Thyroid gland (tissue), 4 donors: ENCODE results near the gene NLRC5. TPM values are rescaled to one million over a fixed set of nuclear protein-coding genes. Genes with fewer than 3 reads are reported as not detected.

ENCODE experiments used
- DNase-seq, 2 donors: peaks; one replicate each; pipeline ENCODE4 v3.0.0-alpha.2; 2019
- H3K27ac ChIP-seq, 3 donors: fragments of 200-600 bp; sonication (generic); 1 replicate in 2 of 3; 2 replicates in 1 of 3; pipeline ENCODE4 v1.5.1; 2016 to 2019; ENCODE audit warnings: mild to moderate bottlenecking in 1 of 3, moderate library complexity in 1 of 3
- H3K27me3 ChIP-seq: fragments of 200-600 bp; sonication (generic); one replicate; pipeline ENCODE4 v1.5.1; 2019
- H3K36me3 ChIP-seq, 2 donors: fragments of 200-600 bp; sonication (generic); one replicate each; pipeline ENCODE4 v1.5.1; 2016 to 2019
- H3K4me1 ChIP-seq, 2 donors: fragments of 200-600 bp; sonication (generic); one replicate each; pipeline ENCODE4 v1.5.1; 2017 to 2019
- H3K4me3 ChIP-seq, 3 donors: fragments of 200-600 bp; sonication (generic); replicated peaks in 1 of 3; 1 replicate in 2 of 3; 2 replicates in 1 of 3; pipeline ENCODE4 v1.5.1; 2016; ENCODE audit warnings: mild to moderate bottlenecking in 1 of 3
- H3K9me3 ChIP-seq: fragments of 200-600 bp; sonication (generic); one replicate; pipeline ENCODE4 v1.5.1; 2017
- CTCF ChIP-seq, 6 experiments: fragments of 200-600 bp in 3 of 6; fragments of 450-650 bp in 3 of 6; sonication (generic) in 3 of 6; IDR thresholded peaks; one replicate each; pipeline ENCODE4 v1.5.1; 2016 to 2019; ENCODE audit warnings: antibody characterized with exemption in 6 of 6, mild to moderate bottlenecking in 2 of 6, inconsistent platforms in 1 of 6, moderate library complexity in 1 of 6
- POLR2A ChIP-seq, 2 donors: fragments of 450-650 bp; IDR thresholded peaks; one replicate each; pipeline ENCODE4 v1.6.1; 2017; ENCODE audit warnings: antibody characterized with exemption in 2 of 2, mild to moderate bottlenecking in 2 of 2, moderate library complexity in 1 of 2
- WGBS, 2 donors: methylation state at CpG; one replicate each; pipeline ENCODE4 v1.1.5; 2017; 5-methylcytosine and 5-hydroxymethylcytosine counted together
- intact Hi-C: fragments of 100-400 bp; cut with DNase I; formaldehyde crosslinking; loops from one replicate; pipeline ENCODE4 v1.15.1; 2023
- total RNA-seq, 4 donors: library from RNA; depleted of rRNA; stranded (reverse); fragments of >200 nt; gene quantifications; one replicate each; pipeline ENCODE4 v1.2.3, GENCODE V29; 2016

Gene NLRC5
- total RNA-seq, 4 donors from 2014 or later: 14.1 to 33.5 (median 20.5) TPM

DNA sequence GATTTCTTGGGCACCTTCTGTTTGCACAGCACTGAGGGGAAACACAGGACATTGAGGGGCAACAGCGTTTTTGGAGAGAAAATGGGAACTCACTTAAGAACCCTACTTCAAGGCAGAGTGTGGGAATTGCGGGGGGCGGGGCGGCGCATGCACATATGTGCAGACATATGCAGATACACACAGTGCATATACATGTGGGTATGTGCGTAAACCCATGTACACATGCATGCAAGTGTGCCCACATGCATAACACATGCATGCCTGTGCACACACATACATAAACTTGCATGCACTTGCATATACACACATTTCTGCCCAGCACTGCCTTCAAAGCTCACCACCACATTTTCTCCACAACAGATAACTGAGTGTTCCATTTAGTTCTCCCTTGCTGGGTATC, 32.4 kb downstream of the NLRC5 start:
- TF ChIP-seq POLR2A (IDR thresholded peaks at IDR 0.05) (no peak), CTCF (IDR thresholded peaks at IDR 0.05) (no peak)
- WGBS, 2 donors: 89 to 94% methylated on average over 6 of the region's 6 CpGs
- intact Hi-C loops: no loop called here
- Histone ChIP-seq H3K27me3 (no peaks in the 10 kb centered on the region), H3K9me3 (no peaks in the 10 kb centered on the region), H3K36me3 (peaks cover 0 to 10% of the 10 kb centered on the region in 2 donors), H3K27ac (no peak overlapping the region), H3K4me1 (no peaks in the 10 kb centered on the region), H3K4me3 (no peak overlapping the region)
- DNase-seq: no peak

DNA sequence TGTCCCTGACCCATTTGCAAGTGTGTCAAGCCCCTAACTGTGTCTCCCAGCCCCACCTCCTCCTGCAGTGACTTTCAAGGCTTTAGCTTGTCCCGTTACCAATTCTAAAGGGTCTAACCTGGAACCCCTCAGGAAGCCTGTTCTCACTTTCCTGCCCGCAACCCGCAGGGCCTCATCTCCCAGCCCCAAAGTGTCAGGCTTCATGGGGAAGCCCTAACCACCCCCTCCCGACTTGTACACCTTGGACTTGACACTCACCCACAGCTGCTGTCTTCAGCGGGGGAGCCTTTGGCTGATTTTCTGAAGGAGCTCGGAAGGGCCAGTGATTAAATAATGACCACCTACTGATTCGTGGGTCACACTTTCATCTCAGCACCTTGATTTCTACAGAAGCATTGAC, 33.1 kb downstream of the NLRC5 start:
- 83 to 85% methylated on average over 7 of the region's 7 CpGs for WGBS, 2 donors
- no peak for DNase-seq
- Histone ChIP-seq H3K4me3 (no peak overlapping the region), H3K27ac (no peak overlapping the region), H3K9me3 (no peaks in the 10 kb centered on the region), H3K4me1 (no peaks in the 10 kb centered on the region), H3K27me3 (no peaks in the 10 kb centered on the region), H3K36me3 (peaks cover 0 to 10% of the 10 kb centered on the region in 2 donors)
- intact Hi-C loops: no loop called here
- no peak for TF ChIP-seq POLR2A (IDR thresholded peaks at IDR 0.05)
- TF ChIP-seq CTCF (IDR thresholded peaks at IDR 0.05): no peak

GRCh38 chr16:57023541-57024249, 34.3 kb downstream of the NLRC5 start:
- Histone ChIP-seq H3K4me3 (no peak overlapping the region), H3K36me3 (peaks cover 0 to 7% of the 10 kb centered on the region in 2 donors), H3K4me1 (no peaks in the 10 kb centered on the region), H3K27ac (no peak overlapping the region), H3K27me3 (no peaks in the 10 kb centered on the region), H3K9me3 (no peaks in the 10 kb centered on the region)
- no peak for TF ChIP-seq CTCF (IDR thresholded peaks at IDR 0.05)
- TF ChIP-seq POLR2A (IDR thresholded peaks at IDR 0.05): no peak
- WGBS, 2 donors: 89 to 100% methylated on average over 4 to 8 of the region's 8 CpGs
- intact Hi-C loops: no loop called here
- no peak for DNase-seq

GRCh38 chr16:57024894-57025680, 35.7 kb downstream of the NLRC5 start:
- H3K27me3 ChIP-seq: no peaks in the 10 kb centered on the region
- H3K4me1 ChIP-seq: no peaks in the 10 kb centered on the region
- intact Hi-C loops: no loop called here
- H3K36me3 ChIP-seq: peaks cover 0 to 7% of the 10 kb centered on the region in 2 donors
- WGBS, 2 donors: 90 to 92% methylated on average over 16 to 19 of the region's 19 CpGs
- H3K27ac ChIP-seq: no peak overlapping the region
- no peak for TF ChIP-seq CTCF (IDR thresholded peaks at IDR 0.05)
- no peak for TF ChIP-seq POLR2A (IDR thresholded peaks at IDR 0.05)
- no peaks in the 10 kb centered on the region for H3K9me3 ChIP-seq
- no peak overlapping the region for H3K4me3 ChIP-seq
- no peak for DNase-seq
